ENCODE measurements around the gene RGR.

GRCh38 chr10:84294766-84295447, 50.1 kb downstream of the RGR start:
- no peak for TF ChIP-seq CTCF (IDR thresholded peaks at IDR 0.05)
- no peak for TF ChIP-seq POLR2A (IDR thresholded peaks at IDR 0.05)

Measured in suprapubic skin (tissue), 3 donors.